GM12872 (cell line): Measurements from ENCODE around the gene LPP.

ENCODE experiments used
- CTCF ChIP-seq: IDR thresholded peaks from 3 replicates; pipeline ENCODE4 v1.5.1; 2011; ENCODE audit warnings: low read depth, mild to moderate bottlenecking, low read length, moderate library complexity; ENCODE audit not compliant: insufficient read depth

The LPP gene

GRCh38 chr3:188191460-188191859 is 37.5 kb downstream of the LPP start:
- TF ChIP-seq CTCF = no peak

DNA sequence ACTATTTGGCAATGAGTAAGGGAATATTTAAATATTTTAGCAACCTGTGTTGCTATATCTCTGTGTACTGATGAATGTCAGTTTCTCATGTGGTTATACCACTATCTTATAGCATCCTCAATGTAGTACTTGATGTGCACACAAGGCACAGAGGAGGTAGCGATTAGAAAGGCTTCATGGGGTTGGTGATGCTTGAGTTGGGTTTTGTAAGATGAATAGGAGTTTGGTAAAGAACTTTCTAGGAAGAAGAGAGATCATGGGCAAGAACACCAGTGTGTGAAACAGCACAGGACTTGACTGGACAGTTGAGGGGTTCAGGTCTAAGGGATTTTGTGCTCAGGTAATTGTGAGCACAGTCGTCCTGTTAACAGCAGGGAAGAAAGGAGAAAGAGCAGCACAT is 38.1 kb downstream of the LPP start:
- TF ChIP-seq CTCF = no peak

DNA sequence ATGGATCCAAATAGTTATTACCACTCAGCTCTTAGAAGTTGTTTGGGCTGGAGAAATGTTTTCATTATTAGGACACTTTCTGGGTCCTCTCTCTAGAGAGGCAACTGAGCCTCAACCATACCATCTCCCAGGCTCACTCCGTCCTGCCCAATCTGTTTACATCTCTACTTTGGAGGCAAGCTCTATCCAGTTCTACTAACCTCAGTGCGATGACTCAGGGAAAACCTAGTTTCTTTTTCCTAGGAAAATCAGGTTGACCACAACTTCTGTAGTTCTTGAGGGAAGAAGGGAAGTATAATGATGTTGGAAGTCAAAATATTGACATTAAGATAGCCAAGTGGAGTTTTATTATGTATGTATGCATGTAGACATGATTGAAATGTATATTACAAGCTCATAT is 40.4 kb downstream of the LPP start:
- no peak for TF ChIP-seq CTCF

DNA sequence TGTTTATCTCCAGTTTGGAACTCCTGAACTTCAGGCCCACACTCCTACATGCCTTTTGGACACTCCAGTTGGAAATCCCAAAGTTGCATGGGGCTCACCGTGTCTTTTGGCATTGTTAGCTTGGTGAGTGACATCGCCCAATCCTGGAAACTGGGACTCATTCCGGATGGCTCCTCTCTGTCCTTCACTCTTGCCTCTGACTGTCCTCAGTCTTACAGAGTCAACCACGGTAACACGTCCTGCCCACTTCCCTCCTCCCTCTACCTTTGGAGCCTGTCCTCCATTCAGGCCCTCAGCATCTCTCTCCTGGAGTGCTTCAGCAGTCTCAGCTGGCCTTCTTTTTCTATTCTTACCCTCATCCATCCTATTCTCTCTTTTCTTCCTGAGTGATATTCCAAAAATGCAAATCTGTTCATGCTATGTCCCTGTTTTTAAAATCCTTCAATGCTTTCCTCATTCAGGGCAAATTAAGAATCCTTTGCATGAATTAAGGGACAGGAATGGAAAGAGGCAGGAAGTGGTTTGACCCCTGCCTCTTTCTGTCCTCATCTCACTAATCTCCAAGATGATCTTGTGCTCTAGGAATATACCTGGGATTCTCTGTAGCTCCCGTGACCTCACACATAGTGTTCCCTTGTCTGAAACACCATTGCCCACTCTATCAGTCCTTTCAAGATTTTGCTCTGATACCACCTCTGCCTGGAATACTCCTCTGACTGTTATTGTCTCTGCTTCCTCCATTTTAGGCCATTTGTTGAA is 42.5 kb downstream of the LPP start:
- no peak for TF ChIP-seq CTCF

GRCh38 chr3:188197388-188197847 is 43.5 kb downstream of the LPP start:
- TF ChIP-seq CTCF = no peak

DNA sequence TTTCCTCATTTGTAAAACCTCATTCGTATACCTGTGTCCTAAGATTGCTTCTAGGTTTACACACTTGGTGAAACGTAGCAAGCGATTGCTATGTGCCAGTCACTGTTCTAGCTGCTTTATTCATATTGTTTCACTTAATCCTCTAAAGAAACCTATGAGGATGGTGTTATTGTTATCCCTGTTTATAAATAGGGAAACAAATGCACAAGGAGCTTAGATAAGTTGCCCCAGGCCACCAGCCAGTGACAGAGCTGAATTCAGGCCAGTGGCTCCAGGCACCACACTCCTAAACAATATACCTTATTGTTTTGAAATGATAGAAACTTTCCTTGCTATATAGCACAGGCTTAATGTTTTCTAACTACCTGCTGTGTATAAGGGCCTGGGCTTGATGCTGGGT is 44.0 kb downstream of the LPP start:
- no peak for TF ChIP-seq CTCF

GRCh38 chr3:188198760-188199327 is 44.9 kb downstream of the LPP start:
- TF ChIP-seq CTCF = no peak
